GM19324 (cell line): Measurements from ENCODE around the gene SEMA3F.

Experiments
- ATAC-seq: cut with Tn5 transposase; IDR thresholded peaks from one replicate; pipeline ENCODE4 v1.9.1; 2021; ENCODE audit warnings: mild to moderate bottlenecking, moderate library complexity; ENCODE audit not compliant: unreplicated experiment, low FRiP score

SEMA3F gene

GRCh38 chr3:50190936-50191660 is 36.0 kb downstream of the SEMA3F start, which contains the start of gene GNAT1:
GNAT1 (plus strand) TSS chr3:50191610; CDS start chr3:50191726, 116 bp downstream.
- ATAC-seq = no peak

GRCh38 chr3:50192124-50192523 is 37.0 kb downstream of the SEMA3F start:
- no peak for ATAC-seq

GRCh38 chr3:50192689-50193141 is 37.6 kb downstream of the SEMA3F start:
- ATAC-seq = no peak

GRCh38 chr3:50193286-50193685 is 38.2 kb downstream of the SEMA3F start:
- no peak for ATAC-seq

- ATAC-seq = no peak
Measured at GRCh38 chr3:50193746-50194127, 38.6 kb downstream of the SEMA3F start.

GRCh38 chr3:50194128-50194902 is 39.2 kb downstream of the SEMA3F start:
- no peak for ATAC-seq

GRCh38 chr3:50194903-50195500 is 39.9 kb downstream of the SEMA3F start:
- no peak for ATAC-seq

GRCh38 chr3:50195501-50196252 is 40.6 kb downstream of the SEMA3F start:
- no peak for ATAC-seq

GRCh38 chr3:50196253-50196801 is 41.2 kb downstream of the SEMA3F start:
- ATAC-seq = no peak

- no peak for ATAC-seq
Measured at GRCh38 chr3:50201573-50202315, 46.6 kb downstream of the SEMA3F start.

- no peak for ATAC-seq
Measured at GRCh38 chr3:50202353-50203112, 47.4 kb downstream of the SEMA3F start.

- ATAC-seq = no peak
Measured at GRCh38 chr3:50203113-50203808, 48.1 kb downstream of the SEMA3F start.

- no peak for ATAC-seq
Measured at GRCh38 chr3:50203809-50204803, 49.0 kb downstream of the SEMA3F start.

GRCh38 chr3:50204804-50205412 is 49.8 kb downstream of the SEMA3F start, which contains the start of gene SLC38A3:
SLC38A3 (plus strand) TSS chr3:50205271; CDS start chr3:50214200, 8,929 bp downstream.
- ATAC-seq = no peak

- no peak for ATAC-seq
Measured at GRCh38 chr3:50205413-50206276, 50.5 kb downstream of the SEMA3F start.
